ENCODE data around the gene IRAK2. TPM values are rescaled to one million over a fixed set of nuclear protein-coding genes. Genes with fewer than 3 reads are reported as not detected.
"Not testable (repeated sequence)": the region's sequence is repeated elsewhere in the genome, so short reads cannot be mapped to it uniquely, and the experiment has no call there.

Gene IRAK2
- total and polyA plus RNA-seq, 2 experiments from 2014 or later: 1.1 to 2.1 TPM

DNA sequence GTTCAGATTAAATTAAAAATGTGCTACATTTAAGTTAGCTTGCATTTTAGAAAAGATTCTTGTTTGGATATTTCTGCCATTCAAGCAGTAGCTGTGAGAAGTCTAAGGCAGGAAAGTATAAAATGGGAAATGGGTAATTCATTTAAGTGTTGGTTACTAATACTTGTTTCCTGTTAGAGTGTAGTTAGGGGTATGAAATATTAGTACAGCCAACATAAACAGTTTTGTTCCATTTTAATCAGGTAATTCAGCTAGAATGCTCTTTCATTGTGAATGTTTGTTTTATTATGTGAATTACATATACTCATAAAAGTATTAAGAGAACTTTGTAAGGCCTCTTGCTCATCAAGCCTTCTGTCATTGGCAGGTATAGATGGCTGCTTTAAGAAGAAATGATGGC, 103.4 kb downstream of the IRAK2 start:
- Histone ChIP-seq H3K27ac (no peak overlapping the region), H3K9me2 (ENCODE audit: insufficient read depth) (no peaks in the 10 kb centered on the region), H3K9me3 (ENCODE audit: low read depth) (no peaks in the 10 kb centered on the region), H3K27me3 (replicated peaks; ENCODE audit: insufficient read depth) (no peaks in the 10 kb centered on the region), H3F3A (ENCODE audit: insufficient read depth) (peaks cover 10% of the 10 kb centered on the region; the same call in 1 of the 2 replicates), H3K79me2 (ENCODE audit: insufficient read depth) (peaks cover 100% of the 10 kb centered on the region), H3K4me3 (no peak overlapping the region), H3K4me1 (ENCODE audit: insufficient read depth) (peaks cover 14% of the 10 kb centered on the region), H2AFZ (no peak overlapping the region), H4K20me1 (ENCODE audit: insufficient read depth) (peaks cover 8% of the 10 kb centered on the region; the same call in 1 of the 2 replicates), H3K4me2 (ENCODE audit: unreplicated experiment) (no peak overlapping the region), H3K36me3 (ENCODE audit: low read depth) (peaks cover 6% of the 10 kb centered on the region; the same call in 1 of the 2 replicates), H3K9ac (no peak overlapping the region)
- TF ChIP-seq EZH2 (IDR thresholded peaks at IDR 0.05; ENCODE audit: insufficient read depth, poor library complexity, severe bottlenecking) (no peak), EZH2phosphoT487 (IDR thresholded peaks at IDR 0.05; ENCODE audit: insufficient read depth, low read depth) (no peak)
- in situ Hi-C loops (cut with MboI): no loop called here
- DNase-seq: no peak

DNA sequence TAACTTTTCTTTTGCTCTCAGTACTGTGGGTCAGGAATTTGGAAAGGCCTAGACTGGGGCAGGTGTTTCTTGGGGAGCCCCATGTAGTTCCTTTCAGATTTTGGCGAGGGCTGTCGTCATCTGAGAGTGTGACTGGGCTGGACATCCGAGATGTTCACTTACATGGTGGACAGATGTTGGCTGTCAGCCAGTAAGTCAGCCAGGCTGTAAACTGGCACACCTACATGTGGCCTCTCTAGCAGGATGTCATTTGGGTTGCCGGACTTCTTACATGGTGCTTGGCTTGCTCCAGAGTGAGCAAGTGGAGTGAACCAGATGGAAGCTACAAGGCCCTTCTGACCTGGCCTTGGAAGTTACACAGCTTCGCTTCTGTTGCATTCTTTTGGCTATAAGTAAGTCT, 104.2 kb downstream of the IRAK2 start:
- Histone ChIP-seq H3K36me3 (ENCODE audit: low read depth) (peaks cover 6% of the 10 kb centered on the region; the same call in 1 of the 2 replicates), H3K27me3 (replicated peaks; ENCODE audit: insufficient read depth) (no peaks in the 10 kb centered on the region), H3K79me2 (ENCODE audit: insufficient read depth) (peaks cover 100% of the 10 kb centered on the region), H3K9me3 (ENCODE audit: low read depth) (no peaks in the 10 kb centered on the region), H4K20me1 (ENCODE audit: insufficient read depth) (0 out of 2 replicates have a peak, but pooled peaks cover 8% of the 10 kb centered on the region), H3K4me1 (ENCODE audit: insufficient read depth) (peaks cover 8% of the 10 kb centered on the region), H2AFZ (no peak overlapping the region), H3F3A (ENCODE audit: insufficient read depth) (peaks cover 5% of the 10 kb centered on the region; the same call in 1 of the 2 replicates), H3K4me3 (no peak overlapping the region), H3K4me2 (ENCODE audit: unreplicated experiment) (no peak overlapping the region), H3K9ac (no peak overlapping the region), H3K27ac (no peak overlapping the region), H3K9me2 (ENCODE audit: insufficient read depth) (no peaks in the 10 kb centered on the region)
- in situ Hi-C loops (cut with MboI): no loop called here
- no peak for DNase-seq
- no peak for TF ChIP-seq EZH2 (IDR thresholded peaks at IDR 0.05; ENCODE audit: insufficient read depth, poor library complexity, severe bottlenecking)
- TF ChIP-seq EZH2phosphoT487 (IDR thresholded peaks at IDR 0.05; ENCODE audit: insufficient read depth, low read depth): no peak
- 68 to 71% methylated on average over 5 of the region's 5 CpGs for WGBS, 2 experiments (ENCODE audit: low coverage in 1 of 2, low lambda C conversion rate in 2 of 2, missing lambda C conversion rate in 2 of 2)

DNA sequence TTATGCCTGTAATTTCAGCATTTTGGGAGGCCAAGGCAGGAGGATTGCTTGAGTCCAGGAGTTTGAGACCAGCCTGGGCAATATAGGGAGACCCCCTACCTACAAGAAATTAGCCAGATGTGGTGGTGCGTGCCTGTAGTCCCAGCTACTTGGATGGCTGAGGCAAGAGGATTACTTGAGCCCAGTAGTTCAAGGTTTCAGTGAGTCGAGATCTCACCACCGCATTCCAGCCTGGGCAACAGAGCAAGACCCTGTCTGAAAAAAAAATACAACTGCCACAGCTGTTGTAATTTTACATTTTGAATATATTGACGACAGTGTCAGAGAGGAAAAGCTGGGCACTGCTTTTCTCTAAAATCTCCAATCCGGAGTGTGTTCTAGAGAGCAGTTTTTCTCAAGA, 104.7 kb downstream of the IRAK2 start:
- Histone ChIP-seq H3K79me2 (ENCODE audit: insufficient read depth) (peaks cover 100% of the 10 kb centered on the region), H3F3A (ENCODE audit: insufficient read depth) (0 out of 2 replicates have a peak, but pooled peaks cover under 1% of the 10 kb centered on the region), H3K9ac (no peak overlapping the region), H3K9me3 (ENCODE audit: low read depth) (no peaks in the 10 kb centered on the region), H3K27me3 (replicated peaks; ENCODE audit: insufficient read depth) (no peaks in the 10 kb centered on the region), H3K4me1 (ENCODE audit: insufficient read depth) (peaks cover 3% of the 10 kb centered on the region; the same call in 1 of the 2 replicates), H2AFZ (no peak overlapping the region), H3K4me2 (ENCODE audit: unreplicated experiment) (no peak overlapping the region), H3K4me3 (no peak overlapping the region), H4K20me1 (ENCODE audit: insufficient read depth) (0 out of 2 replicates have a peak, but pooled peaks cover 8% of the 10 kb centered on the region), H3K9me2 (ENCODE audit: insufficient read depth) (no peaks in the 10 kb centered on the region), H3K36me3 (ENCODE audit: low read depth) (peaks cover 6% of the 10 kb centered on the region; the same call in 1 of the 2 replicates), H3K27ac (no peak overlapping the region)
- WGBS, 2 experiments (ENCODE audit: low coverage in 1 of 2, low lambda C conversion rate in 2 of 2, missing lambda C conversion rate in 2 of 2): 89 to 92% methylated on average over 5 of the region's 5 CpGs
- TF ChIP-seq EZH2 (IDR thresholded peaks at IDR 0.05; ENCODE audit: insufficient read depth, poor library complexity, severe bottlenecking) (no peak), EZH2phosphoT487 (IDR thresholded peaks at IDR 0.05; ENCODE audit: insufficient read depth, low read depth) (no peak)
- in situ Hi-C loops (cut with MboI): no loop called here
- no peak for DNase-seq

DNA sequence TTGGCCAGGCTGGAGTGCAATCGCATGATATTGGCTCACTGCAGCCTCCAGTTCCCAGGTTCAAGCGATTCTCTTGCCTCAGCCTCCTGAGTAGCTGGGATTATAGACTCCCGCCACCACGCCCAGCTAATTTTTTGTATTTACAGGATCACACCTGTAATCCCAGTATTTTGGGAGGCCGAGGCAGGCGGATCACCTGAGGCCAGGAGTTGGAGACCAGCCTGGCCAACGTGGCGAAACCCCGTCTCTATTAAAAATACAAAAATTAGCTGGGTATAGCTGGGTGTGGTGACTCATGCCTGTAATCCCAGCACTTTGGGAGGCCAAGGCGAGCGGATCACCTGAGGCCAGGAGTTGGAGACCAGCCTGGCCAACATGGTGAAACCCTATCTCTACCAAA, 107.8 kb downstream of the IRAK2 start:
- H3K9me2 ChIP-seq (ENCODE audit: insufficient read depth); DNase-seq; H3K9ac ChIP-seq; H3K4me1 ChIP-seq (ENCODE audit: insufficient read depth); H3K4me3 ChIP-seq; H3K36me3 ChIP-seq (ENCODE audit: low read depth); H2AFZ ChIP-seq; in situ Hi-C loops (cut with MboI); H4K20me1 ChIP-seq (ENCODE audit: insufficient read depth); H3K9me3 ChIP-seq (ENCODE audit: low read depth); H3K27me3 ChIP-seq (replicated peaks; ENCODE audit: insufficient read depth); H3K27ac ChIP-seq; H3F3A ChIP-seq (ENCODE audit: insufficient read depth); H3K4me2 ChIP-seq (ENCODE audit: unreplicated experiment): not testable (repeated sequence)
- H3K79me2 ChIP-seq (ENCODE audit: insufficient read depth): peaks cover 100% of the 10 kb centered on the region
- WGBS, 2 experiments (ENCODE audit: low coverage in 1 of 2, low lambda C conversion rate in 2 of 2, missing lambda C conversion rate in 2 of 2): 92 to 98% methylated on average over 9 to 11 of the region's 11 CpGs

DNA sequence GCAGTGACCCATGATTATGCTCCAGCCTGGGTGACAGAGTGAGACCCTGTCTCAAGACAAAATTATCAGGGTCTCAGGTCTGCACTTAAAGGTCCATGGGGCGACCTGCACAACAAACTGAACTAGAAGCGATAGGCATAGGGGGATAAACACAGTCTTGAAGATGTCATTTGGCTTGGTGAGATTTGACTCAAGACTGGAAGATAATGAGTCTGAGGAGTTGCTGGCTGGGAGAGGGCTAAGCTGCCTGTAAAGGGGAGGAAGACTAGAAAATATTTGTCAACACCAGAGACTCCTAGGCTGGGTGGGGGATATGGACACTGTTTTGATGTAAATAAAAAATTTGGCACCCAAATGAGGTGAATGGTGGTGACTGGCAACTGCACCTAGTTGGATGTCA, 108.3 kb downstream of the IRAK2 start:
- peaks cover 7% of the 10 kb centered on the region; the same call in 1 of the 2 replicates for H3K36me3 ChIP-seq (ENCODE audit: low read depth)
- H2AFZ ChIP-seq: no peak overlapping the region
- 100% methylated on average over 2 of the region's 2 CpGs for WGBS, 2 experiments (ENCODE audit: low coverage in 1 of 2, low lambda C conversion rate in 2 of 2, missing lambda C conversion rate in 2 of 2)
- no peak overlapping the region for H3K4me3 ChIP-seq
- in situ Hi-C loops (cut with MboI): no loop called here
- H3K79me2 ChIP-seq (ENCODE audit: insufficient read depth): peaks cover 100% of the 10 kb centered on the region
- no peak for DNase-seq
- no peaks in the 10 kb centered on the region for H3K9me2 ChIP-seq (ENCODE audit: insufficient read depth)
- H3K4me1 ChIP-seq (ENCODE audit: insufficient read depth): peaks cover 1% of the 10 kb centered on the region; the same call in 1 of the 2 replicates
- no peak overlapping the region for H3K4me2 ChIP-seq (ENCODE audit: unreplicated experiment)
- H3F3A ChIP-seq (ENCODE audit: insufficient read depth): no peaks in the 10 kb centered on the region
- no peaks in the 10 kb centered on the region for H3K9me3 ChIP-seq (ENCODE audit: low read depth)
- 0 out of 2 replicates have a peak, but pooled peaks cover 8% of the 10 kb centered on the region for H4K20me1 ChIP-seq (ENCODE audit: insufficient read depth)
- no peak for TF ChIP-seq EZH2 (IDR thresholded peaks at IDR 0.05; ENCODE audit: insufficient read depth, poor library complexity, severe bottlenecking)
- TF ChIP-seq EZH2phosphoT487 (IDR thresholded peaks at IDR 0.05; ENCODE audit: insufficient read depth, low read depth): no peak
- H3K27ac ChIP-seq: no peak overlapping the region
- no peak overlapping the region for H3K9ac ChIP-seq
- no peaks in the 10 kb centered on the region for H3K27me3 ChIP-seq (replicated peaks; ENCODE audit: insufficient read depth)
